ENCODE data around the gene VTI1A.

GRCh38 chr10:112589081-112589480, 142.1 kb downstream of the VTI1A start:
- TF ChIP-seq EZH2 (IDR thresholded peaks at IDR 0.05; ENCODE audit: insufficient read depth, low read length) (no peak), CTCF (IDR thresholded peaks at IDR 0.05; ENCODE audit: insufficient read depth, low read depth, low read length) (no peak)

Measured in astrocyte (in vitro differentiated cells and primary cell).